SK-N-SH (cell line): ENCODE data around the gene PSMB8. TPM values are rescaled to one million over a fixed set of nuclear protein-coding genes. Genes with fewer than 3 reads are reported as not detected.
"Not testable (repeated sequence)": the region's sequence is repeated elsewhere in the genome, so short reads cannot be mapped to it uniquely, and the experiment has no call there.

Experiments used
- CTCF ChIA-PET: fragments of 300-600, 350-600 bp; formaldehyde crosslinking; extraction: SDS; loops from one replicate; lab custom pipeline; 2021; lab: Yijun Ruan, JAX
- POLR2A ChIA-PET: fragments of 350-600 bp; sonication (Branson Sonifier 250); formaldehyde crosslinking; extraction: SDS; loops from one replicate; lab custom pipeline; 2020; ENCODE audit warnings: antibody characterized with exemption, inconsistent platforms; lab: Yijun Ruan, JAX
- DNase-seq: peaks from one replicate; pipeline ENCODE4 v3.0.0; 2012
- H2AFZ ChIP-seq: fragments of 200-600 bp; sonication (generic); 2 replicates; pipeline ENCODE4 v1.8.1; 2016; ENCODE audit warnings: antibody characterized with exemption, mild to moderate bottlenecking, low read depth
- H3F3A ChIP-seq: fragments of 200-600 bp; sonication (generic); replicated peaks from 2 replicates; pipeline ENCODE3; 2016; ENCODE audit warnings: antibody characterized with exemption, mild to moderate bottlenecking; ENCODE audit not compliant: insufficient read depth
- H3K27ac ChIP-seq, 2 experiments: fragments of 200-500 bp in 1 of 2; fragments of 200-600 bp in 1 of 2; sonication (Bioruptor generic) in 1 of 2; sonication (generic), shearing (Covaris generic) in 1 of 2; 2 replicates each; pipeline versions ENCODE4 v1.5.1 to v1.6.1; 2014 to 2016; ENCODE audit warnings: low read depth in 2 of 2, inconsistent platforms in 1 of 2, low read length in 1 of 2, mild to moderate bottlenecking in 1 of 2, mixed read lengths in 1 of 2
- H3K27me3 ChIP-seq: fragments of 200-600 bp; sonication (generic), shearing (Covaris generic); 2 replicates; pipeline ENCODE4 v1.6.1; 2016; ENCODE audit warnings: mixed run types; ENCODE audit not compliant: insufficient read depth
- H3K36me3 ChIP-seq, 2 experiments: fragments of 200-500 bp in 1 of 2; fragments of 200-600 bp in 1 of 2; sonication (Bioruptor generic) in 1 of 2; sonication (generic) in 1 of 2; replicated peaks in 1 of 2; 2 replicates each; pipeline versions ENCODE3 to v1.5.1; 2014 to 2016; ENCODE audit warnings: low read length in 1 of 2, mild to moderate bottlenecking in 1 of 2; ENCODE audit not compliant: insufficient read depth in 2 of 2, control insufficient read depth in 1 of 2
- H3K4me1 ChIP-seq, 2 experiments: fragments of 200-500 bp in 1 of 2; fragments of 200-600 bp in 1 of 2; sonication (Bioruptor generic) in 1 of 2; sonication (generic), shearing (Covaris generic) in 1 of 2; 2 replicates each; pipeline versions ENCODE4 v1.5.1 to v1.6.1; 2014 to 2016; ENCODE audit warnings: low read depth in 1 of 2, low read length in 1 of 2, mixed run types in 1 of 2; ENCODE audit not compliant: insufficient read depth in 2 of 2, control insufficient read depth in 1 of 2
- H3K4me2 ChIP-seq: fragments of 200-600 bp; sonication (generic), shearing (Covaris generic); 2 replicates; pipeline ENCODE4 v1.6.1; 2017; ENCODE audit warnings: mixed run types
- H3K4me3 ChIP-seq, 2 experiments: fragments of 200-500 bp in 1 of 2; fragments of 200-600 bp in 1 of 2; sonication (Bioruptor generic) in 1 of 2; sonication (generic), shearing (Covaris generic) in 1 of 2; 2 replicates each; pipeline versions ENCODE4 v1.5.1 to v1.8.1; 2014 to 2016; ENCODE audit warnings: low read depth in 2 of 2, inconsistent platforms in 1 of 2, low read length in 1 of 2, mild to moderate bottlenecking in 1 of 2, mixed read lengths in 1 of 2, moderate library complexity in 1 of 2
- H3K79me2 ChIP-seq: fragments of 200-600 bp; sonication (generic); 2 replicates; pipeline ENCODE4 v1.8.1; 2017; ENCODE audit warnings: mild to moderate bottlenecking; ENCODE audit not compliant: insufficient read depth
- H3K9ac ChIP-seq: fragments of 200-600 bp; sonication (generic); 2 replicates; pipeline ENCODE4 v1.6.1; 2017; ENCODE audit warnings: mixed run types
- H3K9me2 ChIP-seq: fragments of 200-600 bp; sonication (generic); 2 replicates; pipeline ENCODE4 v1.6.1; 2017; ENCODE audit warnings: mixed run types
- H3K9me3 ChIP-seq: fragments of 200-600 bp; sonication (generic); 2 replicates; pipeline ENCODE4 v1.6.1; 2017; ENCODE audit warnings: mixed run types, mild to moderate bottlenecking, moderate library complexity
- H4K20me1 ChIP-seq: fragments of 200-600 bp; sonication (generic); 2 replicates; pipeline ENCODE4 v1.6.1; 2017; ENCODE audit warnings: mild to moderate bottlenecking, mixed run types; ENCODE audit not compliant: insufficient read depth
- FOSL2 ChIP-seq: IDR thresholded peaks from 2 replicates; pipeline ENCODE4 v1.4.0; 2012; ENCODE audit warnings: low read depth, mild to moderate bottlenecking, moderate library complexity, borderline replicate concordance
- FOXJ3 ChIP-seq: sonication (generic); formaldehyde crosslinking; IDR thresholded peaks from 2 replicates; pipeline ENCODE4 v1.5.1; 2020; ENCODE audit warnings: mild to moderate bottlenecking, missing genetic modification reagents
- GABPA ChIP-seq: IDR thresholded peaks from 2 replicates; pipeline ENCODE4 v1.4.0; 2012; ENCODE audit warnings: low read depth, mild to moderate bottlenecking
- JUND ChIP-seq: IDR thresholded peaks from 2 replicates; pipeline ENCODE4 v1.4.0; 2012
- NRF1 ChIP-seq: IDR thresholded peaks from 2 replicates; pipeline ENCODE4 v1.6.1; 2012; ENCODE audit warnings: low read depth, mild to moderate bottlenecking, low read length
- PBX3 ChIP-seq: IDR thresholded peaks from 2 replicates; pipeline ENCODE4; 2012
- RAD21 ChIP-seq: IDR thresholded peaks from 2 replicates; pipeline ENCODE4 v1.6.1; 2012; ENCODE audit warnings: mild to moderate bottlenecking, low read length
- RFX5 ChIP-seq: IDR thresholded peaks from 2 replicates; pipeline ENCODE4 v1.6.1; 2012; ENCODE audit warnings: mild to moderate bottlenecking, improper control_type of control experiment, low read length
- SMC3 ChIP-seq: IDR thresholded peaks from 2 replicates; pipeline ENCODE4 v1.6.1; 2012; ENCODE audit warnings: low read depth, low read length, improper control_type of control experiment
- TCF12 ChIP-seq: IDR thresholded peaks from 2 replicates; pipeline ENCODE4 v1.4.0; 2012
- TEAD4 ChIP-seq: IDR thresholded peaks from 2 replicates; pipeline ENCODE4 v1.4.0; 2012; ENCODE audit warnings: mild to moderate bottlenecking, borderline replicate concordance; ENCODE audit not compliant: insufficient read depth
- WGBS: methylation state at CpG from one replicate; pipeline ENCODE4 v1.1.6; 2017; ENCODE audit warnings: low lambda C conversion rate; 5-methylcytosine and 5-hydroxymethylcytosine counted together
- polyA plus RNA-seq, 3 experiments: library from polyadenylated mRNA; depleted of rRNA; stranded (reverse); fragments of >200 nt; gene quantifications; 2 replicates each; pipeline ENCODE4 v1.2.3, GENCODE V29; 2012
- TF ChIP-seq, protein P1 (sequence below): IDR thresholded peaks from 2 replicates; pipeline ENCODE4 v1.4.0; 2012; ENCODE audit warnings: low read depth, borderline replicate concordance
- TF ChIP-seq, protein P2 (sequence below): fragments of 200-600 bp; sonication (generic); IDR thresholded peaks from 2 replicates; pipeline ENCODE4 v1.6.1; 2017; ENCODE audit warnings: antibody characterized with exemption, mild to moderate bottlenecking, moderate library complexity
- TF ChIP-seq, protein P3 (sequence below): IDR thresholded peaks from 2 replicates; pipeline ENCODE4 v1.6.1; 2012; ENCODE audit warnings: mild to moderate bottlenecking, low read depth, low read length, moderate library complexity
- TF ChIP-seq, protein P4 (sequence below): fragments of 150-350 bp; IDR thresholded peaks from 2 replicates; pipeline ENCODE4 v1.6.1; 2016; ENCODE audit warnings: mild to moderate bottlenecking, low read depth, low read length

The PSMB8 gene
- polyA plus RNA-seq, 1 of the 3 experiments (the other 2 are of a cell fraction): 52.8 TPM

DNA sequence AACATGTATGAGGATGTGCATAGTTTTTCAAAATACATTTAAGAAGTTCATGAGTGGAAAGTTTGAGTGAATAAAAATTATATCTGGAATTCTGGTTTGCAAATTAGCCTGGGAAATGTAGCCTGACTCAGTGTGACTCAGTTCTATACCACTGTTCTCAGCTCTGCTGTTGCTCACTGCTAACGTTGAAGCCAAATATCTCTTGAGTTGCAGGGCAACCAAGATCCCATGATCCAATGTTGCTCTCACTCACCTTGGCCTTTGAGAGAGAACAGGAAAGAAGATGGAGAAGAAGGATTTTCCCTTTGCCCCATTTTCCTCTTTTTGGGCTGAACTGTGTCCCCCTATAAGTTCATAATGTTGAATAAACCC lies 39.0 kb upstream of the PSMB8 start:
- Histone ChIP-seq H3K9ac (no peak overlapping the region), H3F3A (peaks cover 14% of the 10 kb centered on the region), H3K4me1 (peaks cover 0 to 8% of the 10 kb centered on the region in 2 experiments; a peak in 1 of 4 replicates), H3K9me3 (no peaks in the 10 kb centered on the region), H3K9me2 (no peaks in the 10 kb centered on the region), H3K27ac (no peak overlapping the region), H4K20me1 (no peaks in the 10 kb centered on the region), H3K79me2 (no peaks in the 10 kb centered on the region), H2AFZ (no peak overlapping the region), H3K4me3 (no peak overlapping the region), H3K36me3 (peaks cover 0 to 4% of the 10 kb centered on the region in 2 experiments), H3K27me3 (peaks cover 42% of the 10 kb centered on the region), H3K4me2 (no peak overlapping the region)
- POLR2A ChIA-PET: no interaction called here
- CTCF ChIA-PET: interaction anchor here (1.0 to 2.7 kb wide), 7 partner anchors 11 to 102 kb away, joined by 3 to 11 read pairs (median 6); partner anchors contain the start of genes BRD2 and TAP2
- 7% methylated on average over 1 of the region's 1 CpG for WGBS
- no peak for DNase-seq
- TF ChIP-seq FOSL2 (no peak), SMC3 (no peak), JUND (no peak), RAD21 (no peak), TEAD4 (no peak), RFX5 (no peak), GABPA (no peak), TCF12 (no peak), NRF1 (no peak), FOXJ3 (no peak), PBX3 (no peak)
- TF ChIP-seq, protein P1, sequence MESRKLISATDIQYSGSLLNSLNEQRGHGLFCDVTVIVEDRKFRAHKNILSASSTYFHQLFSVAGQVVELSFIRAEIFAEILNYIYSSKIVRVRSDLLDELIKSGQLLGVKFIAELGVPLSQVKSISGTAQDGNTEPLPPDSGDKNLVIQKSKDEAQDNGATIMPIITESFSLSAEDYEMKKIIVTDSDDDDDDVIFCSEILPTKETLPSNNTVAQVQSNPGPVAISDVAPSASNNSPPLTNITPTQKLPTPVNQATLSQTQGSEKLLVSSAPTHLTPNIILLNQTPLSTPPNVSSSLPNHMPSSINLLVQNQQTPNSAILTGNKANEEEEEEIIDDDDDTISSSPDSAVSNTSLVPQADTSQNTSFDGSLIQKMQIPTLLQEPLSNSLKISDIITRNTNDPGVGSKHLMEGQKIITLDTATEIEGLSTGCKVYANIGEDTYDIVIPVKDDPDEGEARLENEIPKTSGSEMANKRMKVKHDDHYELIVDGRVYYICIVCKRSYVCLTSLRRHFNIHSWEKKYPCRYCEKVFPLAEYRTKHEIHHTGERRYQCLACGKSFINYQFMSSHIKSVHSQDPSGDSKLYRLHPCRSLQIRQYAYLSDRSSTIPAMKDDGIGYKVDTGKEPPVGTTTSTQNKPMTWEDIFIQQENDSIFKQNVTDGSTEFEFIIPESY: no peak
- TF ChIP-seq, protein P2, sequence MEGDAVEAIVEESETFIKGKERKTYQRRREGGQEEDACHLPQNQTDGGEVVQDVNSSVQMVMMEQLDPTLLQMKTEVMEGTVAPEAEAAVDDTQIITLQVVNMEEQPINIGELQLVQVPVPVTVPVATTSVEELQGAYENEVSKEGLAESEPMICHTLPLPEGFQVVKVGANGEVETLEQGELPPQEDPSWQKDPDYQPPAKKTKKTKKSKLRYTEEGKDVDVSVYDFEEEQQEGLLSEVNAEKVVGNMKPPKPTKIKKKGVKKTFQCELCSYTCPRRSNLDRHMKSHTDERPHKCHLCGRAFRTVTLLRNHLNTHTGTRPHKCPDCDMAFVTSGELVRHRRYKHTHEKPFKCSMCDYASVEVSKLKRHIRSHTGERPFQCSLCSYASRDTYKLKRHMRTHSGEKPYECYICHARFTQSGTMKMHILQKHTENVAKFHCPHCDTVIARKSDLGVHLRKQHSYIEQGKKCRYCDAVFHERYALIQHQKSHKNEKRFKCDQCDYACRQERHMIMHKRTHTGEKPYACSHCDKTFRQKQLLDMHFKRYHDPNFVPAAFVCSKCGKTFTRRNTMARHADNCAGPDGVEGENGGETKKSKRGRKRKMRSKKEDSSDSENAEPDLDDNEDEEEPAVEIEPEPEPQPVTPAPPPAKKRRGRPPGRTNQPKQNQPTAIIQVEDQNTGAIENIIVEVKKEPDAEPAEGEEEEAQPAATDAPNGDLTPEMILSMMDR: no peak
- TF ChIP-seq, protein P3, sequence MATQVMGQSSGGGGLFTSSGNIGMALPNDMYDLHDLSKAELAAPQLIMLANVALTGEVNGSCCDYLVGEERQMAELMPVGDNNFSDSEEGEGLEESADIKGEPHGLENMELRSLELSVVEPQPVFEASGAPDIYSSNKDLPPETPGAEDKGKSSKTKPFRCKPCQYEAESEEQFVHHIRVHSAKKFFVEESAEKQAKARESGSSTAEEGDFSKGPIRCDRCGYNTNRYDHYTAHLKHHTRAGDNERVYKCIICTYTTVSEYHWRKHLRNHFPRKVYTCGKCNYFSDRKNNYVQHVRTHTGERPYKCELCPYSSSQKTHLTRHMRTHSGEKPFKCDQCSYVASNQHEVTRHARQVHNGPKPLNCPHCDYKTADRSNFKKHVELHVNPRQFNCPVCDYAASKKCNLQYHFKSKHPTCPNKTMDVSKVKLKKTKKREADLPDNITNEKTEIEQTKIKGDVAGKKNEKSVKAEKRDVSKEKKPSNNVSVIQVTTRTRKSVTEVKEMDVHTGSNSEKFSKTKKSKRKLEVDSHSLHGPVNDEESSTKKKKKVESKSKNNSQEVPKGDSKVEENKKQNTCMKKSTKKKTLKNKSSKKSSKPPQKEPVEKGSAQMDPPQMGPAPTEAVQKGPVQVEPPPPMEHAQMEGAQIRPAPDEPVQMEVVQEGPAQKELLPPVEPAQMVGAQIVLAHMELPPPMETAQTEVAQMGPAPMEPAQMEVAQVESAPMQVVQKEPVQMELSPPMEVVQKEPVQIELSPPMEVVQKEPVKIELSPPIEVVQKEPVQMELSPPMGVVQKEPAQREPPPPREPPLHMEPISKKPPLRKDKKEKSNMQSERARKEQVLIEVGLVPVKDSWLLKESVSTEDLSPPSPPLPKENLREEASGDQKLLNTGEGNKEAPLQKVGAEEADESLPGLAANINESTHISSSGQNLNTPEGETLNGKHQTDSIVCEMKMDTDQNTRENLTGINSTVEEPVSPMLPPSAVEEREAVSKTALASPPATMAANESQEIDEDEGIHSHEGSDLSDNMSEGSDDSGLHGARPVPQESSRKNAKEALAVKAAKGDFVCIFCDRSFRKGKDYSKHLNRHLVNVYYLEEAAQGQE: no peak
- TF ChIP-seq, protein P4, sequence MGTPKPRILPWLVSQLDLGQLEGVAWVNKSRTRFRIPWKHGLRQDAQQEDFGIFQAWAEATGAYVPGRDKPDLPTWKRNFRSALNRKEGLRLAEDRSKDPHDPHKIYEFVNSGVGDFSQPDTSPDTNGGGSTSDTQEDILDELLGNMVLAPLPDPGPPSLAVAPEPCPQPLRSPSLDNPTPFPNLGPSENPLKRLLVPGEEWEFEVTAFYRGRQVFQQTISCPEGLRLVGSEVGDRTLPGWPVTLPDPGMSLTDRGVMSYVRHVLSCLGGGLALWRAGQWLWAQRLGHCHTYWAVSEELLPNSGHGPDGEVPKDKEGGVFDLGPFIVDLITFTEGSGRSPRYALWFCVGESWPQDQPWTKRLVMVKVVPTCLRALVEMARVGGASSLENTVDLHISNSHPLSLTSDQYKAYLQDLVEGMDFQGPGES: no peak

GRCh38 chr6:32880962-32881361 lies 37.1 kb upstream of the PSMB8 start:
- H3K9me2 ChIP-seq, H3K79me2 ChIP-seq, H3F3A ChIP-seq, H3K4me2 ChIP-seq, H3K4me3 ChIP-seq, H3K4me1 ChIP-seq, DNase-seq, H3K27ac ChIP-seq, H2AFZ ChIP-seq, H3K9ac ChIP-seq, H4K20me1 ChIP-seq, POLR2A ChIA-PET, H3K9me3 ChIP-seq, H3K36me3 ChIP-seq: not testable (repeated sequence)
- 22% methylated on average over 3 of the region's 3 CpGs for WGBS
- peaks cover 42% of the 10 kb centered on the region for H3K27me3 ChIP-seq
- CTCF ChIA-PET: interaction anchor here (0.9 to 4.0 kb wide), 8 partner anchors 9 to 104 kb away, joined by 3 to 32 read pairs (median 6); partner anchors contain the start of genes HLA-DMA and TAP2
